ENCODE results near the gene ATP6V0A4. TPM values are rescaled to one million over a fixed set of nuclear protein-coding genes. Genes with fewer than 3 reads are reported as not detected.
"Not testable (repeated sequence)": the region's sequence is repeated elsewhere in the genome, so short reads cannot be mapped to it uniquely, and the experiment has no call there.

The ATP6V0A4 gene
- polyA plus RNA-seq, 1 experiment = not detected

DNA sequence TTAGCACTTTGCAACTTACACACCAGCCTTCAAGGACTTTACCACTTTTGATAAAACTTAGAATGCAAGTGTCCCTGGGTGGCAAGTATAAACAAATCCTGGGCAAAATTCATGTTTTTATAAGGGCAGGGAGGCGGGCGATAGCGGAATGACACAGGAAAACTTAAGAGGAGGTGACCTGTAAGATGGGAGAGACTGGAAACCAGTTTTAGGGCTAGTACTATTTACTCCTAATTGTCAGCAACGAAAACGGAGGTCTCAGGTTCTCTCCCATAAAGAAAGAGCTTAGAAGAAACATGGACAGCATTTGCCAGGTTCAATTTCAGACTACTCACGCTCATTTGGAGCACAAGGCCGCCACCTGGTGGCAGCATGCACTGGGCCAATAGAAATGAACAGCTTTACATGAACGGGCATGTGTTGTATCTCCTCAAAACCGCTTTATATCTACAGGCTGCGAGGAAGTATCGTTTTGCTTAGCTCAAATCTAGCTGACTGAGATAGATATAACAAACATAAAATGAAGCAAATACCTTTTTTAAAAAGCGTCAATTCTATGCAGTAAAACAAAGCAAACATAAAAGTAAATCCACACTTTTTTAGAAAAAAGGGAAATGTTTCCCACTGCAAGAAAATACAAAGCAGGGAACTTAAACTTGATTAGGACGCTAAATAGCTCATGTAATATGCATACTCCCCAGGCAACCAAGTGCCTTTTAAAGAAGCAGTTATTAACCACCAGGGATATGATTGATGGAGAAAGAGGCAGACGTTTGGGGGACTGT lies 59.3 kb downstream of the ATP6V0A4 start:
- TF ChIP-seq, protein P1, sequence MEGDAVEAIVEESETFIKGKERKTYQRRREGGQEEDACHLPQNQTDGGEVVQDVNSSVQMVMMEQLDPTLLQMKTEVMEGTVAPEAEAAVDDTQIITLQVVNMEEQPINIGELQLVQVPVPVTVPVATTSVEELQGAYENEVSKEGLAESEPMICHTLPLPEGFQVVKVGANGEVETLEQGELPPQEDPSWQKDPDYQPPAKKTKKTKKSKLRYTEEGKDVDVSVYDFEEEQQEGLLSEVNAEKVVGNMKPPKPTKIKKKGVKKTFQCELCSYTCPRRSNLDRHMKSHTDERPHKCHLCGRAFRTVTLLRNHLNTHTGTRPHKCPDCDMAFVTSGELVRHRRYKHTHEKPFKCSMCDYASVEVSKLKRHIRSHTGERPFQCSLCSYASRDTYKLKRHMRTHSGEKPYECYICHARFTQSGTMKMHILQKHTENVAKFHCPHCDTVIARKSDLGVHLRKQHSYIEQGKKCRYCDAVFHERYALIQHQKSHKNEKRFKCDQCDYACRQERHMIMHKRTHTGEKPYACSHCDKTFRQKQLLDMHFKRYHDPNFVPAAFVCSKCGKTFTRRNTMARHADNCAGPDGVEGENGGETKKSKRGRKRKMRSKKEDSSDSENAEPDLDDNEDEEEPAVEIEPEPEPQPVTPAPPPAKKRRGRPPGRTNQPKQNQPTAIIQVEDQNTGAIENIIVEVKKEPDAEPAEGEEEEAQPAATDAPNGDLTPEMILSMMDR (IDR thresholded peaks at IDR 0.05; ENCODE audit: low read depth, low read length) = peak; percentile 96
- Histone ChIP-seq H3K9me3 (ENCODE audit: control insufficient read depth, insufficient read depth, low read length) (no peaks in the 10 kb centered on the region), H3K4me3 (ENCODE audit: low read depth, low read length) (no peak overlapping the region), H3K27me3 (ENCODE audit: control insufficient read depth, insufficient read depth, low read length) (no peaks in the 10 kb centered on the region), H3K27ac (ENCODE audit: low read depth, low read length) (no peak overlapping the region)
- peak; percentile 76 for DNase-seq (ENCODE audit: low read depth, low spot score)
- POLR2A ChIA-PET = interaction anchor here (0.8 kb wide), 1 partner anchor 11 kb away, joined by 3 read pairs; no protein-coding TSS in a partner anchor
- CTCF ChIA-PET = interaction anchor here (0.5 to 2.7 kb wide), 75 partner anchors 9 to 1142 kb away, joined by 3 to 209 read pairs (median 4); no protein-coding TSS in a partner anchor

DNA sequence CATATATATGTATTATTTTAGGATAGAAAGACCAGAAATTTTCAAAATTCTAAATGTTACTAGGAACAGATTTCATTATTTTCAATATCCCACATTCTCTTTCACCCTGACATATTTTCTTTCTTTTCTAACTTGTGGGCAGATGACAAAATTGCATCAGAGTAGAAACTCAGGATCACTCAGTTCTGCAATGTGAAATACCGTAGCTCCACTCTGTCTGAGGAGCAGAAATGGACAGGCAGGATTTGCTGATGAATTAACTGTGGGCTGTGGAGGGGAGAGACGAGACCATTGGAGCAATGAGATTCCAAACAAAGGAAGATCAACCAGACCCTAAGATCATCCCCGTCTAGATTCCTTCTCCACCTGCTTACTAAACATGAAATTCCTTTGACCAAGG lies 59.9 kb downstream of the ATP6V0A4 start:
- no peaks in the 10 kb centered on the region for H3K9me3 ChIP-seq (ENCODE audit: control insufficient read depth, insufficient read depth, low read length)
- POLR2A ChIA-PET = interaction anchor here (0.6 kb wide), 1 partner anchor 167 kb away, joined by 3 read pairs; no protein-coding TSS in a partner anchor

DNA sequence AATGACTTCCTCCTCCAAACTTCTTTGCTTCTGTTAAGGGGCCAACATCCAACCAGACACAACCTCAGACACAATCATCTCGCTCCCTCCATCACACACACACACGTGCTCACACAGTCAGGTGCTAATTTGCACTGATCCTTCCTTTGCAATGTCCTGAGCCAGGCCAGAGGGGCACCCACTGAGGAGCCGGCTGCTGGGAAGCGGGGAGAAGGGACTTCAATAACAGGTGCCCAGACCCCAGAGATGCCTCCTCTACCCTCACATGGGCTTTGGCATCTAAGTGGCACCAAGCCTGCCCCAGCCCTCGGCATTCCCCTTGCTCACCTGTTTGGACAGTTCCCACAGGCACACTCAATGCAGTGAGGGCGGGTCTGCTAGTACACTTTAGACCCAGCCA lies 62.6 kb downstream of the ATP6V0A4 start:
- no peak overlapping the region for H3K27ac ChIP-seq (ENCODE audit: low read depth, low read length)
- no peaks in the 10 kb centered on the region for H3K27me3 ChIP-seq (ENCODE audit: control insufficient read depth, insufficient read depth, low read length)
- CTCF ChIA-PET = no interaction called here
- POLR2A ChIA-PET = no interaction called here
- no peak for DNase-seq (ENCODE audit: low read depth, low spot score)
- no peak overlapping the region for H3K4me3 ChIP-seq (ENCODE audit: low read depth, low read length)
- TF ChIP-seq, protein P1 (IDR thresholded peaks at IDR 0.05; ENCODE audit: low read depth, low read length) = no peak
- H3K9me3 ChIP-seq (ENCODE audit: control insufficient read depth, insufficient read depth, low read length) = no peaks in the 10 kb centered on the region

More for the DNA sequence above, 59.9 kb downstream of the ATP6V0A4 start:
- no peaks in the 10 kb centered on the region for H3K27me3 ChIP-seq (ENCODE audit: control insufficient read depth, insufficient read depth, low read length)
- DNase-seq (ENCODE audit: low read depth, low spot score) = no peak
- no peak overlapping the region for H3K4me3 ChIP-seq (ENCODE audit: low read depth, low read length)
- CTCF ChIA-PET = interaction anchor here (0.5 to 2.7 kb wide), 59 partner anchors 9 to 1132 kb away, joined by 3 to 209 read pairs (median 4); no protein-coding TSS in a partner anchor
- TF ChIP-seq, protein P1 (IDR thresholded peaks at IDR 0.05; ENCODE audit: low read depth, low read length) = no peak
- no peak overlapping the region for H3K27ac ChIP-seq (ENCODE audit: low read depth, low read length)

DNA sequence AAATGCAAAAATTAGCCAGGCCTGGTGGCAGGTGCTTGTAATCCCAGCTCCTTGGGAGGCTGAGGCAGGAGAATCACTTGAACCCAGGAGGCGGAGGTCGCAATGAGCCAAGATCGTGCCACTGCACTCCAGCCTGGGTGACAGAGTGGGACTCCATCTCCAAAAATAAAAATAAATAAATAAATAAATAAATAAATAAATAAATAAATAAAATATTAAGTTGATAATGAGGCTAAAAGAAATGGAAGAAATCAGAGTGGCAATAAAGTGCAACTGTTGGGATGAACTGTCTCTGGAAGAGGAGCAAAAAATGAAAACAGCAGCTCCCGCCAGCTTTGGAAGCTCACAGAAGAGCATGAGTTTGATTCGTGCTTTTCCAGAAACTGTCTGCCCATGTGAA lies 66.3 kb downstream of the ATP6V0A4 start:
- H3K27me3 ChIP-seq (ENCODE audit: control insufficient read depth, insufficient read depth, low read length); H3K27ac ChIP-seq (ENCODE audit: low read depth, low read length); POLR2A ChIA-PET; H3K4me3 ChIP-seq (ENCODE audit: low read depth, low read length); DNase-seq (ENCODE audit: low read depth, low spot score); H3K9me3 ChIP-seq (ENCODE audit: control insufficient read depth, insufficient read depth, low read length): not testable (repeated sequence)
- CTCF ChIA-PET = interaction anchor here (0.6 kb wide), 1 partner anchor 8 kb away, joined by 3 read pairs; no protein-coding TSS in a partner anchor

DNA sequence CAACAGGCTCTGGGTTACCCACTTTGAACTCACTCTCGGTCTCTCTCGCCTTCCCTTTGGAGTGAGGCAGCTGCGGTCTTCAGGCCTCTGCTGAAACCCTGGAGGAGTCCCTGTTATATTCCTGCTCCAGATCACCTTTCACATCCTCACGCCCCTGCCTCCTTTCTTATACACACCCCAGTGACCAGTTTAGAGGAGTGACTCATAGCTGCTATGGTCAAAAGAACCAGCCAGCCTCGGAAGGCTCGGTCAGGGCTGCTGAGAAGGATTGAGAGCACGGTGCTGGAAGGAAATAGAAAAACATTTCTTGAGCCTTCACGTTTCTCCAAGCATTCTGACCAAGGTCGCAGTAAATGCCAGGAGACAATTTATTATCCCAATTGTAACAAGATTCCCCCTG lies 68.6 kb downstream of the ATP6V0A4 start:
- no peaks in the 10 kb centered on the region for H3K27me3 ChIP-seq (ENCODE audit: control insufficient read depth, insufficient read depth, low read length)
- ChIA-PET POLR2A (no interaction called here), CTCF (interaction anchor here (1.3 kb wide), 1 partner anchor 9 kb away, joined by 5 read pairs; no protein-coding TSS in a partner anchor)
- no peak overlapping the region for H3K4me3 ChIP-seq (ENCODE audit: low read depth, low read length)
- no peak for DNase-seq (ENCODE audit: low read depth, low spot score)
- H3K27ac ChIP-seq (ENCODE audit: low read depth, low read length) = no peak overlapping the region
- TF ChIP-seq, protein P1 (IDR thresholded peaks at IDR 0.05; ENCODE audit: low read depth, low read length) = no peak
- H3K9me3 ChIP-seq (ENCODE audit: control insufficient read depth, insufficient read depth, low read length) = peaks cover 8% of the 10 kb centered on the region; the same call in 1 of the 2 replicates
